ENCODE results near the gene DYRK1A.

DYRK1A gene

DNA sequence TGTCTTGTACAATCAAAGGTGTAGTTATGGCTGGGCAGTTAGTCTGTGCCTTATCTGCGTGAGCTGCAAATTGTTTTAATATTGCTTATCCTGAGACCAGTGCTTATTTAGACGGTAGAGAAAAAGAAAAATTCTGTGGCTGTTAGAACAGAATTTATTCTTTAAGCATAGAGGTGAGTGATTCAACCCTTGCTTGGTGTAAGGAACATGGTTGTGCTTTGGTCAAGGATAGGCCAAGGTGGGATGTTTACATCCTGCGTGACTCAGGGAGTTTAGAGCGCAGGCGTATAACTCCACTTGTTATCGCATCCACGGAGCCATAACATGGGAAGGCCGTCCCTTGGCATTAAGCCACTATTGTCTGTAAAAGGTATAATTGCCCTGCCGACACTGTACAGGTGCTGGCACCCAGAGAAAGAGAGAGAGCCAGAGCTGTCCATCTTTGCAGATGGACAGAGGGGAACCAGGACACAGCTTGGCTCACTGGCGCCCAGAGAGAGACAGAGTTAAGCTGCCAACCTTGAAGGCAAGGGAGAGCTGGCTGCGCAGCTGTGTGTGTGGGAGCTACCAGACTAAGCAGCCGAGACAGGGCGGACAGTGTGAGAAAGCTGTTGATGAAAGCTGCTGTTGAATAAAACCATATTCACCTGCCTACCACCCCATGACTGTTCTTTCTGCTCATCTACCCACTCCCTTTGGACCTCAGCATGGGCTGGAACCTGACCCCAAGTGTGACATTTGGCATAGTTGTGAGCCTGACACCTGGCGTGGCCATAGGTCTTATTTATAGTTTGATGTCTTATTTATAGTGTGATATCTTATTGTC lies 200.4 kb downstream of the DYRK1A start:
- no peak for DNase-seq

DNA sequence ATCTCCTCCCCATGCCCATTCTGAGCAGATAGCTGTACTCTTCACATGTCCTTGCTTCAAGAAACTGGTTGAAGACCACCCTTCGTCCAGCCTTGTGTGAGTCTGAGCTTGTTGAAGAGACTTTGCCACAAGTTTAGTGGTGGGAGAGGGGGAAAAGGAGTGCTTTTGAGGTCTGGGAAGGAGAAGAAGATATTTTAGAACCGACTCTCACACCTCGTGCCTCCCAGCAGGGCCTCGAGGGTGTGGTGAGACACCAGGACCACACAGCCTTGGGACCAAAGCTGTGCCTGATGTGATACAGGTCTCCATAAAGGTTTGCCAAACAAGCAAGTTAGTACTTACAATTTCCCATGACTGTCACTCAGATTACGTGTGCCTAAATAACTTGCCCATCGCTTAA lies 201.8 kb downstream of the DYRK1A start:
- ATAC-seq (no peak), DNase-seq (no peak)

More for the DNA sequence above, 200.4 kb downstream of the DYRK1A start:
- ATAC-seq = no peak

DNA sequence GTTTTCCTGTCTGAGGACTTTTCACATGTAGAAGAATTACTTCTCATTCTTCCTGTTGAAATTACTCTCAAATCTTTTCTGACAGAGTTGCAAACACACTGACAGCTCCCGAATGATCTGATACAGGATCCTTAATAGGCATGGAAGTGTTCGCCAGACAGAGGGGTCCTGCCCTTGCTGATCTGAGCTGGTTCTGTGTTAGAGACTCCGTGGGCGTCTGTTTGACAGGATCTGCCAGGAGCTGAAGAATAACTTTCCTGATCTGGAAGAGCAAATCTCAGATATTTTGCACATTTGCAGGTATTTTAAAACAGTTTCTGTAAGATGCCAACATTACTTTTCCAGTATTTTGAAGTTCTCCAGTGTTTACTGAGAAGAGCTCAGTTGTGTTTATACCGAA lies 202.3 kb downstream of the DYRK1A start:
- ATAC-seq (no peak), DNase-seq (no peak)

DNA sequence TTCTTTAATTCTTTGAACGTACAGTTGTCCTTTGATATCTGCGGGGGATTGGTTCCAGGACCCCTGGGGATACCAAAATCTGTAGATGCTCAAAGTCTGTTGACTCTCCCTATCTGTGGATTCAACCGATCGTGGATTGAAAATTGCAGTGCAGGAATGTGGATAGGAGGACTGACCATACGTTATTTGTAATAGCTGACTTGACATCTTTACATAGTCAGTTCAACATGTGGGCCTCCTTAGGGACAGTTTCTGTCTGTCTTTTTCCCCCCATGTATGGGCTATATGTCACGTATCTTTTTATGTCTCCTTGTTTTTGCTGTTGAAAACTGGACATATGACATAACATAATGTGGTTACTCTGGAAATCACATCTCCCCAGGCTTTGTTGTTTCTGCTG lies 204.9 kb downstream of the DYRK1A start:
- no peak for ATAC-seq
- no peak for DNase-seq

DNA sequence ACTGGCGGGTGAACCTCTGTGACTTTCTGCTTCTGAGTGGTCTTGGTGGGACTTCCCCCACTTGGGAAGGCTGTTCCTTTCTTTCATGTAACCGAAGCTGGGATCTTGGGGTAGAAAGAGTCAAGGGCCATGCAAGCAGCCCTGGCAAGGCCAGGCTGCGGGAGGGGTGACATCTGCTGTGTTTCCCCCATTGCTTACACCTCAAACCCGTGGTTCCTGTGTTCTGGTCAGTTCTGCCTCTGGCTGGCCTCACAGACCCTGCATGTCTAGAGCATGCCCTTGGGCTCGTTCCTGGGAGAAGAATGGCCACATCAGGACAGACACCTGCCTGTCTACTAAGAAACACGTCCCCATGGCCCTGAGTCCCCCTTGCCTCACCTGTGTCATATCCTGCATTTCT lies 207.7 kb downstream of the DYRK1A start:
- ATAC-seq (no peak), DNase-seq (no peak)

DNA sequence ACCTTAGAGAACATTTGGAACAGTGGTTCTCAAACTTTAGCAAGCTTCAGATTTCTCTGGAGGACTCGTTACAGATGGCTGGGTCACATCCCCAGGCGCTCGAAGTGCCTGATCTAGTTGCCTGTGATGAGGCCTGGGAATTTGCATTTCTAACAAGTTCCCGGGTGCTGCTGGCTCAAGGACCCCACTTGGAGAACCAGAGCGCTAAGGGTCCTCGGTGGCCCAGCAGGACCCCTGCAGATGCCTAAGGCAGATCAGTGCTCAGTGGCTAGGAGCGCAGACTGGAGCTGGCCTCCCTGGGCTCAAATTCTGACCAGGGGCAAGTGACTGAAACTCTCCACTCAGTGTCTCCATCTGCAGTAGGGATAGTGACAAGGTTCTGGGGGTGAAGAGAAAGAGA lies 208.2 kb downstream of the DYRK1A start:
- ATAC-seq (no peak), DNase-seq (no peak)

DNA sequence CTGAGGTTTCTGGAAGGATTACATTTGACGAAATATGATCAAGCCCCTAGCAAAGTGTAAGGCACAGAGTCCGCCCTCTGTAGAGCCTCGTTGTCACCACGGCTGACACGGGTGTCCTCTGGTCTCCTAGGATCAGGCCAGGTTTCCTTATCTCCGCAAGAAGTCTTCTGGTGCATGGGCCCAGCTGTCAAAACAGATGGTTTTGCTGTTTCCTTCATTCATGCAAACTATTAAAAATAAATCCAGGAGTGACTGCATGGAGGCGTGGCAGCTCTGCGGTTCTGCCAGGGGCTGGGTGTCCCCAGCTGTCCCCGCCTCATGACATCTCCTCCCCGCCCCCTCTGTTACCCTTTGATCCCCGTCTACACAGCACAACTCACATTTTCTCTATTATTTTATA lies 209.0 kb downstream of the DYRK1A start:
- DNase-seq (no peak), ATAC-seq (no peak)
